GM19372 (cell line): ENCODE results near the gene ERC1.

ENCODE experiments used
- ATAC-seq: cut with Tn5 transposase; IDR thresholded peaks from one replicate; pipeline ENCODE4 v1.9.1; 2021; ENCODE audit warnings: mild to moderate bottlenecking, low read depth, moderate library complexity; ENCODE audit not compliant: unreplicated experiment

The ERC1 gene

GRCh38 chr12:1497161-1497560 is 506.1 kb downstream of the ERC1 start:
- ATAC-seq = no peak

GRCh38 chr12:1498199-1498740 is 507.2 kb downstream of the ERC1 start:
- ATAC-seq = no peak

- ATAC-seq = no peak
Observed at GRCh38 chr12:1499351-1499750, 508.3 kb downstream of the ERC1 start.

- no peak for ATAC-seq
Observed at GRCh38 chr12:1500095-1500801, 509.2 kb downstream of the ERC1 start.

- no peak for ATAC-seq
Observed at GRCh38 chr12:1501001-1501400, 510.0 kb downstream of the ERC1 start.

- no peak for ATAC-seq
Observed at GRCh38 chr12:1501695-1502378, 510.8 kb downstream of the ERC1 start.

- no peak for ATAC-seq
Observed at GRCh38 chr12:1502379-1502720, 511.3 kb downstream of the ERC1 start.

GRCh38 chr12:1502831-1503230 is 511.8 kb downstream of the ERC1 start:
- no peak for ATAC-seq

GRCh38 chr12:1503281-1503711 is 512.3 kb downstream of the ERC1 start:
- ATAC-seq = no peak

- ATAC-seq = no peak
Observed at GRCh38 chr12:1504304-1504894, 513.4 kb downstream of the ERC1 start.

GRCh38 chr12:1504895-1505311 is 513.9 kb downstream of the ERC1 start:
- no peak for ATAC-seq

- ATAC-seq = no peak
Observed at GRCh38 chr12:1505576-1505975, 514.6 kb downstream of the ERC1 start.

GRCh38 chr12:1507308-1507707 is 516.3 kb downstream of the ERC1 start:
- ATAC-seq = no peak

GRCh38 chr12:1509413-1510052 is 518.5 kb downstream of the ERC1 start:
- ATAC-seq = no peak

- no peak for ATAC-seq
Observed at GRCh38 chr12:1510056-1510812, 519.2 kb downstream of the ERC1 start.

GRCh38 chr12:1515010-1515409 is 524.0 kb downstream of the ERC1 start:
- ATAC-seq = no peak

GRCh38 chr12:1515428-1515827 is 524.4 kb downstream of the ERC1 start:
- no peak for ATAC-seq

GRCh38 chr12:1517007-1517406 is 526.0 kb downstream of the ERC1 start:
- ATAC-seq = no peak

GRCh38 chr12:1517734-1518525 is 526.9 kb downstream of the ERC1 start:
- ATAC-seq = no peak
